ENCODE data around the gene CILP2. TPM values are rescaled to one million over a fixed set of nuclear protein-coding genes. Genes with fewer than 3 reads are reported as not detected.

Gene CILP2
- total and polyA plus RNA-seq, 9 of the 15 experiments (the other 6 are each of a cell fraction or from before 2014, with no cell fraction given), result 0.04 to 0.35 (median 0.05) TPM; not detected in 2

DNA sequence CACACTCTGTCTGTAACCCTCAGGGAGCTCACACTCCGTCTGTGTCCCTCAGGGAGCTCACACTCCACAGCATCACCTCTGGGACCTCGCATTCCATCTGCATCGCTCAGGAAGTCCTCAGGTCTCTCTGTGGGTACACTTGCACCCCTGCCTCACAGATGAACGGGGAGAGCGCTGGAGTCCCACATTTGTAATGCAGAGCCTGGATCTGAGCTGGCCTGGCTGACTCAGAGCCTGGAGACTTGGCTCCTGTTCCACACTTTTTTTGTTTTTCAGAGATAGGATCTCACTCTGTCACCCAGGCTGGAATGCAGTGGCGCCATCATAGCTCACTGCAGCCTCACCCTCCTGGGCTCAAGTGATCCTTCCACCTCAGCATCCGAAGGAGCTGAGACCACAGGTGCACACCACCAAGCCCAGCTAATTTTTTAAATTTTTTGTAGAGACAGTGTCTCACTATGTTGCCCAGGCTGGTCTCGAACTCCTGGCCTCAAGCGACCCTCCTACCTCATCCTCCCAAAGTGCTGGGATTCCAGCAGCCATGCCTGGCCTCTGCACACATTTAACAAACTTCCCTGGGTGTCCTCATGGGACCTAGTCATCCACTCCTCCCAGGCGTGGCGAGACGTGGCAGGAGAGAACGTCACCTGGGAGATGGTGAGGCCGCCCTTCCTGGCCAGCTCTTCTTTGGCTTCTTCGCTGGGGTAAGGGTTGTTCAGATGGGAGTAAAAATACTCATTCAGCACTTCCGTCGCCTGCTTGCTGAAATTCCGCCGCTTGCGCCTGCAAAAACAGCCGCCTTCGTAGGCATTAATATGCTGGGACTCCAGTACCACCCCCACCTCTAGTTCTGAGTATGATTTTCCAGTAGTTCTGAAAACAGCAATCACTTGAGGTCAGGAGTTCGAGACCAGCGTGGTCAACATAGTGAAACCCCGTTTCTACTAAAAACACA, 31.0 kb downstream of the CILP2 start:
- BruUV-seq (replicated peaks), result no TSS peak

DNA sequence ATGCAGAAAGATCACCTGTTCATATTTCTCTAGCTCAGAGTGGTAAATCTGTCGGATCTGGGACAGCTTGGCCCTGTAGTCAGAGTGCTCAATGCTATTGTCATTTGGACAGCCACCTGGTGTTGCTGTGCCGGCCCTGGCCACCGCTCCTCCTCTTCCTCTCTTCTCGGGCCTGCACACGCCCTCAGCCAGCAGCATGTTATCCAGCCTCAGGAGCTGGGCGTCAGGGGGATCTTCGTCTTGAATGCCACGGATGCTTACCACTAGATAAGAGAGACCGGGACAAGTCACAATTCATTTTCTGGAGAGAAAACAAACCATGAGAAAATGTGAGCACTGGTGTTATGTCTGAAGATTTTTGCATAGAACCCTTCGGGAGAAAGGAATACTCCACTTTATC, 32.5 kb downstream of the CILP2 start:
- no peak overlapping the region for H3K4me3 ChIP-seq
- in situ Hi-C loops (cut with MboI) (no loop called here), intact Hi-C loops (cut with micrococcal nuclease) (no loop called here)
- no peak overlapping the region for H2AFZ ChIP-seq (ENCODE audit: low read depth, low read length)
- no peaks in the 10 kb centered on the region for H3K9me1 ChIP-seq (ENCODE audit: control insufficient read depth, insufficient read depth, low read length)
- DNase-seq (ENCODE audit: extremely low read depth in 1 of 4, low spot score in 3 of 4), result no peak
- CTCF ChIA-PET (ENCODE audit: low intra/inter-chr PET ratio), result no interaction called here
- H3K36me3 ChIP-seq (ENCODE audit: control insufficient read depth, insufficient read depth, low read length), result no peaks in the 10 kb centered on the region
- ATAC-seq, result no peak
- WGBS (ENCODE audit: insufficient coverage, low coverage, missing lambda C conversion rate), result 27% methylated on average over 10 of the region's 10 CpGs
- peaks cover 0 to 3% of the 10 kb centered on the region in 2 experiments; a peak in 2 of 5 replicates for H3K4me1 ChIP-seq (replicated peaks in 1 of 2; ENCODE audit: control insufficient read depth in 2 of 2, insufficient read depth in 2 of 2, low read length in 2 of 2)
- POLR2A ChIA-PET, result no interaction called here
- H3K9ac ChIP-seq (ENCODE audit: insufficient read depth in 1 of 2, low read depth in 2 of 2, low read length in 2 of 2), result no peak overlapping the region
- no peaks in the 10 kb centered on the region for H3K27me3 ChIP-seq (ENCODE audit: control insufficient read depth in 2 of 2, insufficient read depth in 2 of 2, low read length in 2 of 2)
- H3K9me3 ChIP-seq (replicated peaks; ENCODE audit: control insufficient read depth, insufficient read depth, low read depth, low read length), result no peaks in the 10 kb centered on the region
- FAIRE-seq, result no peak
- no peaks in the 10 kb centered on the region for H3K79me2 ChIP-seq (ENCODE audit: control insufficient read depth, insufficient read depth, low read length)
- no TSS peak for BruUV-seq (replicated peaks)
- TF ChIP-seq CBFA2T3 (IDR thresholded peaks at IDR 0.05), result no peak
- H3K4me2 ChIP-seq (ENCODE audit: insufficient read depth, low read length), result no peak overlapping the region
- no peaks in the 10 kb centered on the region for H4K20me1 ChIP-seq (replicated peaks; ENCODE audit: control insufficient read depth, insufficient read depth, low read length)
- no peak overlapping the region for H3K27ac ChIP-seq (ENCODE audit: extremely low read depth, low read depth, low read length)

More for the DNA sequence above, 31.0 kb downstream of the CILP2 start:
- no peak overlapping the region for H3K9ac ChIP-seq (ENCODE audit: insufficient read depth in 1 of 2, low read depth in 2 of 2, low read length in 2 of 2)
- no peak overlapping the region for H2AFZ ChIP-seq (ENCODE audit: low read depth, low read length)
- no peaks in the 10 kb centered on the region for H3K9me3 ChIP-seq (replicated peaks; ENCODE audit: control insufficient read depth, insufficient read depth, low read depth, low read length)
- ChIA-PET POLR2A (no interaction called here), CTCF (ENCODE audit: low intra/inter-chr PET ratio) (no interaction called here)
- no peak for FAIRE-seq
- WGBS (ENCODE audit: insufficient coverage, low coverage, missing lambda C conversion rate), result 49% methylated on average over 24 of the region's 25 CpGs
- in situ Hi-C loops (cut with MboI), result no loop called here
- TF ChIP-seq FOSL1 (tag; conservative IDR thresholded peaks at IDR 0.05) (0 out of 2 replicates have a peak, but pooled peaks have one; percentile 15), FOXP1 (CRISPR knock-in tag; IDR thresholded peaks at IDR 0.05) (no peak)
- DNase-seq (ENCODE audit: extremely low read depth in 1 of 4, low spot score in 3 of 4), result no peak
- no peaks in the 10 kb centered on the region for H3K9me1 ChIP-seq (ENCODE audit: control insufficient read depth, insufficient read depth, low read length)
- H3K4me2 ChIP-seq (ENCODE audit: insufficient read depth, low read length), result no peak overlapping the region
- H3K4me1 ChIP-seq (replicated peaks in 1 of 2; ENCODE audit: control insufficient read depth in 2 of 2, insufficient read depth in 2 of 2, low read length in 2 of 2), result peaks cover 0 to 3% of the 10 kb centered on the region in 2 experiments; a peak in 2 of 5 replicates
- no peaks in the 10 kb centered on the region for H4K20me1 ChIP-seq (replicated peaks; ENCODE audit: control insufficient read depth, insufficient read depth, low read length)
- no peaks in the 10 kb centered on the region for H3K27me3 ChIP-seq (ENCODE audit: control insufficient read depth in 2 of 2, insufficient read depth in 2 of 2, low read length in 2 of 2)
- intact Hi-C loops (cut with micrococcal nuclease), result loop anchor here (10.0 kb wide), 1 partner anchor 176 kb away; no protein-coding TSS in a partner anchor
- no peak overlapping the region for H3K27ac ChIP-seq (ENCODE audit: extremely low read depth, low read depth, low read length)
- H3K36me3 ChIP-seq (ENCODE audit: control insufficient read depth, insufficient read depth, low read length), result no peaks in the 10 kb centered on the region
- ATAC-seq, result no peak
- H3K79me2 ChIP-seq (ENCODE audit: control insufficient read depth, insufficient read depth, low read length), result no peaks in the 10 kb centered on the region
- H3K4me3 ChIP-seq, result no peak overlapping the region

Measured in K562 (cell line).